Loucy (cell line): ENCODE results near the gene CDCP1.

Source experiments
- H2AFZ ChIP-seq: fragments of 200-600 bp; sonication (generic); 2 replicates; pipeline ENCODE4 v1.6.0; 2016; ENCODE audit warnings: antibody characterized with exemption, mild to moderate bottlenecking, low read length, moderate library complexity
- H3F3A ChIP-seq: fragments of 200-600 bp; 2 replicates; pipeline ENCODE4 v1.6.0; 2016; ENCODE audit warnings: antibody characterized with exemption, low read depth, mild to moderate bottlenecking
- H3K27me3 ChIP-seq: fragments of 200-600 bp; sonication (generic); 2 replicates; pipeline ENCODE4 v1.6.1; 2014; ENCODE audit warnings: low read length, mild to moderate bottlenecking; ENCODE audit not compliant: insufficient read depth, poor library complexity, severe bottlenecking
- H3K36me3 ChIP-seq: fragments of 200-600 bp; sonication (generic); 2 replicates; pipeline ENCODE4 v1.6.1; 2016; ENCODE audit warnings: low read length; ENCODE audit not compliant: insufficient read depth
- H3K4me1 ChIP-seq: fragments of 200-600 bp; sonication (generic); 2 replicates; pipeline ENCODE4 v1.5.1; 2014; ENCODE audit warnings: low read length, mild to moderate bottlenecking; ENCODE audit not compliant: insufficient read depth, poor library complexity, severe bottlenecking
- H3K4me2 ChIP-seq: fragments of 200-600 bp; sonication (generic); 2 replicates; pipeline ENCODE4 v1.6.0; 2014; ENCODE audit warnings: antibody characterized with exemption, low read length, low read depth, mild to moderate bottlenecking; ENCODE audit not compliant: poor library complexity, severe bottlenecking
- H3K4me3 ChIP-seq: fragments of 200-600 bp; sonication (generic); 2 replicates; pipeline ENCODE4 v1.5.1; 2014; ENCODE audit warnings: low read length, mild to moderate bottlenecking, mixed read lengths; ENCODE audit not compliant: poor library complexity, severe bottlenecking
- H3K79me2 ChIP-seq: fragments of 200-600 bp; sonication (generic); 2 replicates; pipeline ENCODE4 v1.6.1; 2014; ENCODE audit warnings: low read length; ENCODE audit not compliant: insufficient read depth
- H3K9ac ChIP-seq: fragments of 200-600 bp; sonication (generic); 2 replicates; pipeline ENCODE4 v1.6.0; 2014; ENCODE audit warnings: mild to moderate bottlenecking, low read depth, low read length, moderate library complexity; ENCODE audit not compliant: poor library complexity, severe bottlenecking
- H3K9me2 ChIP-seq: fragments of 200-600 bp; sonication (generic); replicated peaks from 2 replicates; pipeline ENCODE4 v1.6.1; 2016; ENCODE audit warnings: low read depth, low read length, mixed read lengths
- H3K9me3 ChIP-seq: fragments of 200-600 bp; sonication (generic); 2 replicates; pipeline ENCODE4 v1.6.1; 2014; ENCODE audit warnings: mild to moderate bottlenecking, antibody characterized with exemption, low read length, low read depth; ENCODE audit not compliant: insufficient read depth
- H4K20me1 ChIP-seq: fragments of 200-600 bp; sonication (generic); 2 replicates; pipeline ENCODE4 v1.6.0; 2014; ENCODE audit warnings: antibody characterized with exemption, low read length, mild to moderate bottlenecking; ENCODE audit not compliant: insufficient read depth, poor library complexity, severe bottlenecking
- EZH2phosphoT487 ChIP-seq: fragments of 200-600 bp; IDR thresholded peaks from 2 replicates; pipeline ENCODE4 v1.6.1; 2018; ENCODE audit warnings: antibody characterized with exemption, mild to moderate bottlenecking, moderate library complexity, borderline replicate concordance
- TF ChIP-seq, protein P1 (sequence below): fragments of 200-600 bp; sonication (generic); conservative IDR thresholded peaks from 2 replicates; pipeline ENCODE4 v1.5.1; 2014; ENCODE audit warnings: mild to moderate bottlenecking, antibody characterized with exemption, low read length

The CDCP1 gene, protein sequence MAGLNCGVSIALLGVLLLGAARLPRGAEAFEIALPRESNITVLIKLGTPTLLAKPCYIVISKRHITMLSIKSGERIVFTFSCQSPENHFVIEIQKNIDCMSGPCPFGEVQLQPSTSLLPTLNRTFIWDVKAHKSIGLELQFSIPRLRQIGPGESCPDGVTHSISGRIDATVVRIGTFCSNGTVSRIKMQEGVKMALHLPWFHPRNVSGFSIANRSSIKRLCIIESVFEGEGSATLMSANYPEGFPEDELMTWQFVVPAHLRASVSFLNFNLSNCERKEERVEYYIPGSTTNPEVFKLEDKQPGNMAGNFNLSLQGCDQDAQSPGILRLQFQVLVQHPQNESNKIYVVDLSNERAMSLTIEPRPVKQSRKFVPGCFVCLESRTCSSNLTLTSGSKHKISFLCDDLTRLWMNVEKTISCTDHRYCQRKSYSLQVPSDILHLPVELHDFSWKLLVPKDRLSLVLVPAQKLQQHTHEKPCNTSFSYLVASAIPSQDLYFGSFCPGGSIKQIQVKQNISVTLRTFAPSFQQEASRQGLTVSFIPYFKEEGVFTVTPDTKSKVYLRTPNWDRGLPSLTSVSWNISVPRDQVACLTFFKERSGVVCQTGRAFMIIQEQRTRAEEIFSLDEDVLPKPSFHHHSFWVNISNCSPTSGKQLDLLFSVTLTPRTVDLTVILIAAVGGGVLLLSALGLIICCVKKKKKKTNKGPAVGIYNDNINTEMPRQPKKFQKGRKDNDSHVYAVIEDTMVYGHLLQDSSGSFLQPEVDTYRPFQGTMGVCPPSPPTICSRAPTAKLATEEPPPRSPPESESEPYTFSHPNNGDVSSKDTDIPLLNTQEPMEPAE

DNA sequence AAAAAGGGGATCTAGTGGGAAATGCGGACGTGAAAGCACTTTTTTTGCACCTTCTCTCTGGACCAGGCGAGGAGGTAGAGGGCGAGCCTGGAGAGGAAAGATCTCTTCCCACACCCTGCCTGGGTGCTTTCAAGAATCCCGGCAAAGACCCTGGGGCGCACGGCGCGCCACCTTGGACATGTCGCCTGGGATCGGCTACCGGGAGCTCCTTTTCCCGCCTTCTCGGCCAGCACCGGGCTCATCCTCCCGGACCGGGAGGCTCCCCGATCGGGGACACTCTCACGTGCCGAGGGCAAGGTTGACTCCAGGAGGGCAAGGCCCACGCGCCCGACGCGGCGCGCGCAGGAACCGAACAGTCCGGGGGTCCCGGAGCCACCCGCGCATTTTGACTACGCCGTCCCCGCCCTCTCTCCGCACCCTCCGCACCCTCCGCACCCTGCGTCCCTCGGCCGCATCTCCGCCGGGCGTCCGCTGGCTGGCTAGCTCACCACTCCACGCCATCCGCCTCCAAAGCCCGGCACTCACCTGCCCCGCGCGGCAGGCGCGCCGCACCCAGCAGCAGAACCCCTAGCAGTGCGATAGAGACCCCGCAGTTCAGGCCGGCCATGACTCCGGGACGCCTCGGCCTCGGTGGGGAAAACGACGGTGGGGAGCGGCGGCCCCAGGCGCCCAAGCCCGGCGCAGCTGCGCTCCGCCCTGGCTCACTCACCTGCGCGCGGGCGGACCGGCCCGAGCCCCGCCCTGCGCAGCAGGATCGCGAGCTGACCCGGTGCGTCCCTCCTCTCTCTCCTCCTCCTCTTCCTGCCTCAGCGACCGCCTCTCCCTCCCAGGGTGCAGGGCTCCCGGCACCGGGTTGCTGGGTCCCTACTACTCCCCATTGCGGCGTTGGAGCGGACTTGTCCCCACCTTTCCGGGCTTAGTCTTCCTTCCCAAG is at the start of gene CDCP1:
TSS of gene CDCP1 (minus strand) at position 698 of the 934 bp plus-strand sequence. CDS start at position 607, 91 bp downstream.
- Histone ChIP-seq H3K9me3 (peaks cover 3% of the 10 kb centered on the region; the same call in 1 of the 2 replicates), H3K4me2 (no peak within 1 kb of the TSS), H2AFZ (no peak within 1 kb of the TSS), H3K9ac (no peak within 1 kb of the TSS), H3K9me2 (no peaks in the 10 kb centered on the region), H3K36me3 (no peaks in the 10 kb centered on the region), H3F3A (no peaks in the 10 kb centered on the region), H3K4me3 (no peak within 1 kb of the TSS), H3K79me2 (no peaks in the 10 kb centered on the region), H4K20me1 (no peaks in the 10 kb centered on the region), H3K27me3 (no peaks in the 10 kb centered on the region), H3K4me1 (no peaks in the 10 kb centered on the region)
- TF ChIP-seq, protein P1, sequence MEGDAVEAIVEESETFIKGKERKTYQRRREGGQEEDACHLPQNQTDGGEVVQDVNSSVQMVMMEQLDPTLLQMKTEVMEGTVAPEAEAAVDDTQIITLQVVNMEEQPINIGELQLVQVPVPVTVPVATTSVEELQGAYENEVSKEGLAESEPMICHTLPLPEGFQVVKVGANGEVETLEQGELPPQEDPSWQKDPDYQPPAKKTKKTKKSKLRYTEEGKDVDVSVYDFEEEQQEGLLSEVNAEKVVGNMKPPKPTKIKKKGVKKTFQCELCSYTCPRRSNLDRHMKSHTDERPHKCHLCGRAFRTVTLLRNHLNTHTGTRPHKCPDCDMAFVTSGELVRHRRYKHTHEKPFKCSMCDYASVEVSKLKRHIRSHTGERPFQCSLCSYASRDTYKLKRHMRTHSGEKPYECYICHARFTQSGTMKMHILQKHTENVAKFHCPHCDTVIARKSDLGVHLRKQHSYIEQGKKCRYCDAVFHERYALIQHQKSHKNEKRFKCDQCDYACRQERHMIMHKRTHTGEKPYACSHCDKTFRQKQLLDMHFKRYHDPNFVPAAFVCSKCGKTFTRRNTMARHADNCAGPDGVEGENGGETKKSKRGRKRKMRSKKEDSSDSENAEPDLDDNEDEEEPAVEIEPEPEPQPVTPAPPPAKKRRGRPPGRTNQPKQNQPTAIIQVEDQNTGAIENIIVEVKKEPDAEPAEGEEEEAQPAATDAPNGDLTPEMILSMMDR: no peak
- TF ChIP-seq EZH2phosphoT487: no peak

DNA sequence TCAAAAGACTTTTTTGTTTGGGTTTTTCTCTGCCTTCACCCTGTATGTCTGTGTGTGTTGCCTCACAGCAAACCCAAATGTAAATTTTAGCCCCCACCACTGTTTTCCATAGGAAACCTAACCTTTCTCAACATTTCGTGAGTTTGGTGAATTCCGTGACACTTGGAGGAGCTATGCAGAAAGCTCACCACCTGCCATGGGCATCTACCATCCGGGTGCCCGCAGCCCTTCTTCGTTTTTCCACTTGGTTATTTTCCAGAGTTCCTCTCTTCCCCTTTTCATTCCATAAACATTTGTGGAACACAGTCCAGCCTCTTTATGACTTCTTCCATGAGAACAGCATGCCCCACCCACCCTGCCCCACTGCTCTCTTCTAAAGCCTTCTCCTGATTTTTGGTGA is 48.6 kb upstream of the CDCP1 start:
- TF ChIP-seq, protein P1: no peak
- no peak for TF ChIP-seq EZH2phosphoT487
- no peak overlapping the region for H3K9ac ChIP-seq
- H3K36me3 ChIP-seq: no peaks in the 10 kb centered on the region
- no peaks in the 10 kb centered on the region for H3K79me2 ChIP-seq
- peaks cover 12% of the 10 kb centered on the region for H3K4me1 ChIP-seq
- no peaks in the 10 kb centered on the region for H3K9me3 ChIP-seq
- no peaks in the 10 kb centered on the region for H3K9me2 ChIP-seq
- H3F3A ChIP-seq: no peaks in the 10 kb centered on the region
- no peaks in the 10 kb centered on the region for H4K20me1 ChIP-seq
- no peak overlapping the region for H3K4me2 ChIP-seq
- H3K27me3 ChIP-seq: no peaks in the 10 kb centered on the region
- H3K4me3 ChIP-seq: no peak overlapping the region
- H2AFZ ChIP-seq: no peak overlapping the region

DNA sequence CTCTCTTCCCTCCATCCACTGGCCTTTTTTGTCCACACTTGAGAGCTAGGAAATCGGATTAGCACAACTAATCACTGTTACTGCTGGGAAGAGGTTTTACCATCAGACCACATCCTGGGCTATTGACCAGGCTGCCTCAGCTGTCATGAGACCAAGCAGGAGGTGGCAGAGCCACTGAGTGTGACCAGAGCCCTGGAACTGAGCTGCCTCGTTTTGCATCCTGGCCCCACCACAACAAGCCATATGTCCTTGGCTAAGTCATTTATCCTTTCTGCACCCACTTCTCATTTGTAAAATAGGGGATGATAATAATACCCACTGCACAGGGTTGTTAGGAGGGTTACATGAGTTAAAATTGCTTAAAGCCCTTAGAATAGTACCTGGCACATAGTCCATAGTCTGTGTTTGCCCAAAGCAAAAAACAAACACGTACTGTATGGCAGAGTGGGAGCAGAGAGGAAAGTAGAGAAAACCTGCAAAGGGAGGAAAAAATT is 45.8 kb upstream of the CDCP1 start:
- H3F3A ChIP-seq: no peaks in the 10 kb centered on the region
- H3K9me2 ChIP-seq: no peaks in the 10 kb centered on the region
- no peak overlapping the region for H3K4me2 ChIP-seq
- H3K79me2 ChIP-seq: no peaks in the 10 kb centered on the region
- H4K20me1 ChIP-seq: no peaks in the 10 kb centered on the region
- H2AFZ ChIP-seq: no peak overlapping the region
- TF ChIP-seq EZH2phosphoT487: no peak
- TF ChIP-seq, protein P1: no peak
- H3K4me1 ChIP-seq: peaks cover 25% of the 10 kb centered on the region
- no peak overlapping the region for H3K4me3 ChIP-seq
- no peak overlapping the region for H3K9ac ChIP-seq
- no peaks in the 10 kb centered on the region for H3K27me3 ChIP-seq
- H3K9me3 ChIP-seq: no peaks in the 10 kb centered on the region
- no peaks in the 10 kb centered on the region for H3K36me3 ChIP-seq
